GM13977 (cell line): ENCODE data around the gene RASA3.

ENCODE experiments used
- DNase-seq: peaks from one replicate; pipeline ENCODE4 v3.0.0; 2012; ENCODE audit warnings: low spot score
- in situ Hi-C: fragments of 300-500 bp; cut with MboI; formaldehyde crosslinking; loops from one replicate; pipeline ENCODE4 v1.12.0; 2022; ENCODE audit warnings: low sequenced_read_pairs, low pct_unique_long_range_greater_than_20kb, mixed read lengths, inconsistent platforms; ENCODE audit not compliant: unreplicated experiment
- TF ChIP-seq, protein P1 (sequence below): IDR thresholded peaks from 2 replicates; pipeline ENCODE4 v1.5.1; 2012; ENCODE audit warnings: mild to moderate bottlenecking, control low read depth; ENCODE audit not compliant: insufficient read depth; ENCODE audit errors: extremely low read depth, missing control alignments

Gene RASA3

GRCh38 chr13:114142137-114142550, 9.7 kb upstream of the RASA3 start:
- DNase-seq: no peak
- in situ Hi-C loops: no loop called here
- TF ChIP-seq, protein P1, sequence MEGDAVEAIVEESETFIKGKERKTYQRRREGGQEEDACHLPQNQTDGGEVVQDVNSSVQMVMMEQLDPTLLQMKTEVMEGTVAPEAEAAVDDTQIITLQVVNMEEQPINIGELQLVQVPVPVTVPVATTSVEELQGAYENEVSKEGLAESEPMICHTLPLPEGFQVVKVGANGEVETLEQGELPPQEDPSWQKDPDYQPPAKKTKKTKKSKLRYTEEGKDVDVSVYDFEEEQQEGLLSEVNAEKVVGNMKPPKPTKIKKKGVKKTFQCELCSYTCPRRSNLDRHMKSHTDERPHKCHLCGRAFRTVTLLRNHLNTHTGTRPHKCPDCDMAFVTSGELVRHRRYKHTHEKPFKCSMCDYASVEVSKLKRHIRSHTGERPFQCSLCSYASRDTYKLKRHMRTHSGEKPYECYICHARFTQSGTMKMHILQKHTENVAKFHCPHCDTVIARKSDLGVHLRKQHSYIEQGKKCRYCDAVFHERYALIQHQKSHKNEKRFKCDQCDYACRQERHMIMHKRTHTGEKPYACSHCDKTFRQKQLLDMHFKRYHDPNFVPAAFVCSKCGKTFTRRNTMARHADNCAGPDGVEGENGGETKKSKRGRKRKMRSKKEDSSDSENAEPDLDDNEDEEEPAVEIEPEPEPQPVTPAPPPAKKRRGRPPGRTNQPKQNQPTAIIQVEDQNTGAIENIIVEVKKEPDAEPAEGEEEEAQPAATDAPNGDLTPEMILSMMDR: no peak

DNA sequence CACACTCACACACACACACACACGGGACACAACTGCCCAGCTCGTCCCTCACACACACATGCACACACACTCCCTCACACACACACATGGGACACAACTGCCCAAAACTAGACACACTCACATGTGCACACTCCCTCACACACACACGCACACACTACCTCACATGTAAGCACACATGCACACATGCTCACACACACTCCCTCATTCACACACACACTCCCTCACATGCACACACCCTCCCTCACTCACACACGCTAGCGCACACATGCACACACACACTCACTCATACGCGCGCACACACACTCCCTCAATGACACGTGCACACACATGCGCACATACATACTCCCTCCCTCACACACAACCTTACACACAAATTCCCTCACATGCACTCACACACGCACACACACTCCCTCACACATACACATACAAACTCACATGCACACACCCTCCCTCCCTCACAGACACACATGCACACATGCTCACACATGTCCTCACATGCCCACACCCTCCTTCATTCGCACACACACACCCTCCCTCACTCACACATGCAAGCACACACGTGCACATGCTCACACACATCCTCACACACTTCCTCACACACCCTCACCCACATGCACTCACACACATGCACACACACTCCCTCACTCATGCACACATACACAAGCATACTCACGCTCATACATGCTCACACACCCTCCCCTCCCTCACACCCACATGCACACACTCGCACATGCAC, 9.0 kb upstream of the RASA3 start:
- TF ChIP-seq, protein P1: no peak
- DNase-seq: no peak
- in situ Hi-C loops: no loop called here

DNA sequence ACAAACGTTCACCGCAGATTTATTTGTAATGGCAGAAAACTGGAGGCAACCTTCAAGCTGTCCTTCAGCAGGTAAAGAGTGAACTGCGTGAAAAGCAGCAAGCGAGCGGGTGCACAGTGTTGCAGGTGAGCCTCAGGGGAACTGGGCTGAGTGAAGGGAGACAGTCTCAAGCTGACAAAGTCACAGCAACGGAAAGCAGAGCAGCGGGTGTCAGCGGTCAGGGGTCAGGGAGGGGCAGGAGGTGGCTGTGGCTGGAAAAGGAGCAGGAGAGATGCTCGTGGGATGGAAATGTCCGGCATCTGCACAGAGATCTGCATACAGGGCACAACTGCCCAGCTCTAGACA, 8.5 kb upstream of the RASA3 start:
- TF ChIP-seq, protein P1: no peak
- no peak for DNase-seq
- in situ Hi-C loops: no loop called here

DNA sequence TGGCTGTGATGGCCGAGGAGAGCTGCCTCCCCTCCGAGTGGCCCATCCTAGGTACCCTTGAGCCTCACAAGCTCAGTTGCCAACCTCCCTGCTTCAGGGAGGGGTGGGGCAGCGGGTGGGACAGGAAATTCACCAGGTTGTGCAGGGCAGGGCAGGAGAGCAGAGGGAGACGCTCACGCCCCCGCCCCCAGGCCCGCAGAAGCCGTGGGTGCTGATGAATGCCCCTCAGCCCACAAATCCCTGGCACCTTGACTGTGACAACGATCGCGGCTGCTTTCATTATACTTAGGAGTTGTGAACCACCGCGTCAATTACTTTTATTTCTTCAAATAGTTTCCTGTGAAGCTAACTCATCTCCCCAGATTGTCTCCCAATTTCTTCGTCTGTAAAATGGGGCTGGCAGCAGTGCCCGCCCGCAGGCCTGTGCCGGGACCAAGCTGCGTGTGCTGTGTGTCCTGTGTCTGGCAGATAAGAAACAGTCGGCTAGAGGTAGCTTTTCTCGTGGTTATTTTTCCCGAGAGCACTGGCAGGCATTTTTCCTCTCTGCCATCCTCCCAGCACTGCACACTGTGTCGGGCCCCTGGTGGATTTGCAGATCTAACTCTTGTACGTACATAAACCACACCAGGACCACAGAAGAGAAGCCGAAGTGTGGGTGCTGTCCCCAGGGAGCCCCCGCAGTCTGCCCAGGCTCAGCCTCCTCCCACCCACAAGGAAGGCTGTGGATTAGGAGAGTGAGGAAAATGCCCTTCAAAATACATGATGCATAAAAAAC, 7.9 kb upstream of the RASA3 start:
- in situ Hi-C loops: no loop called here
- TF ChIP-seq, protein P1: no peak
- no peak for DNase-seq

DNA sequence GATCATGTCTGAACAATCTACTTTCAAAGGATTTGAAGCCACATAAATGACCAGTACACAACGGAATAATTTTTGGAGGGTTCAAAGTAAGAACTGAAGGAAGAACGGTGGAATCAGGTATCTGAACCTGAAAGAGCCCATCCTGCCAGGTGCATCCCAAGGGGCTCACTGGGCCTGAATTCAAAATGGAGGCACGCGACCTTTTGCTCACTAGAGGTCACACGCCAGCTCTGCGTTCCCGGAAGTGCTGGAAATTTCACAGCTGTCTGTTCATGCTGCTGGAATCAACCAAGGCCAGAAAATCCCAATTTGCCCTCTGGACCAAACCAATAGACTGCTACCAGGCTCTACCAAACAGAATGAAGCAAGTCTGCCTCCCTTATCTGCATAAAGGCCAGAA, 4.2 kb upstream of the RASA3 start:
- DNase-seq: no peak
- TF ChIP-seq, protein P1: no peak
- in situ Hi-C loops: no loop called here

DNA sequence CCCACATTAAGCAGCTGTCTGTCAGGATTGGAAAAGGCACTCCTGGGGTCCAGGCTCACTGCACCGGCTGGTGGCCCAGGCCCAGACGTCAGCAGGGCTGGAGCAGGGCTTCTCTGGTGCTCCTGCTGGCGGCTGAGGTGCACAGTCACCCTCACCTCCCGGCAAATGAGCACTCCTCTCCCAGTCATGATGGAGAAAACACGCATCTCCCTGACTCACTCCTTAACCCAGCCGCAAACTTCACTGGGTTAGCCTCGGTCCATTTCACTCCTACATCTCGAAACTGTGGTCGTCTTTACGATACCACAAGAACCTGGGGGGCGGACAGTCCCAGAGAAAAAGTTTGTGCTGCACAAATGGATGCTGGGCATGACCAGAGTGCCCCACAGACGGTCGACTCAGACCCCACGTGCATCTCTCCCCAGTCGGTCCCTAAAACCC, 3.3 kb upstream of the RASA3 start:
- no peak for DNase-seq
- TF ChIP-seq, protein P1: no peak
- in situ Hi-C loops: no loop called here
